ENCODE results near the gene TMEM126B. TPM values are rescaled to one million over a fixed set of nuclear protein-coding genes. Genes with fewer than 3 reads are reported as not detected.

The TMEM126B gene
- total and polyA plus RNA-seq, 2 donors (not counting 1 experiment from before 2014, with no cell fraction given): 21.7 to 38.5 TPM

GRCh38 chr11:85679576-85679975 lies 51.2 kb downstream of the TMEM126B start:
- no peak overlapping the region for H3K27ac Mint-ChIP-seq

GRCh38 chr11:85680897-85681296 lies 52.5 kb downstream of the TMEM126B start:
- CTCF ChIA-PET: no interaction called here
- no peak overlapping the region for H3K4me3 Mint-ChIP-seq
- Histone ChIP-seq H3K27me3 (replicated peaks in 1 of 4; ENCODE audit: control extremely low read depth in 1 of 4, control insufficient read depth in 3 of 4, insufficient read depth in 4 of 4, low read length in 3 of 4) (peaks cover 0 to 9% (median 0%) of the 10 kb centered on the region in 4 experiments), H4K20me1 (ENCODE audit: control insufficient read depth, insufficient read depth, low read length, poor library complexity, severe bottlenecking) (no peaks in the 10 kb centered on the region), H3K4me2 (replicated peaks; ENCODE audit: low read depth, low read length, poor library complexity, severe bottlenecking) (no peak overlapping the region), H3K79me2 (ENCODE audit: control insufficient read depth, insufficient read depth, low read length) (peaks cover 3% of the 10 kb centered on the region), H3K27ac (ENCODE audit: low read length in 2 of 2) (no peak overlapping the region), H3K9me3 (ENCODE audit: control extremely low read depth in 1 of 3, control insufficient read depth in 2 of 3, insufficient read depth in 1 of 3, low read length in 2 of 3) (no peaks in the 10 kb centered on the region), H3K36me3 (replicated peaks in 1 of 2; ENCODE audit: control extremely low read depth in 1 of 2, control insufficient read depth in 1 of 2, extremely low read depth in 1 of 2, insufficient read depth in 2 of 2, low read length in 1 of 2) (no peaks in the 10 kb centered on the region), H3K4me1 (ENCODE audit: control insufficient read depth in 2 of 2, insufficient read depth in 2 of 2, low read length in 2 of 2) (peaks cover 0 to 4% of the 10 kb centered on the region in 2 donors), H3K4me3 (ENCODE audit: control extremely low read depth in 1 of 5, extremely low read depth in 1 of 5, insufficient read depth in 1 of 5, low read depth in 2 of 5, low read length in 4 of 5) (no peak overlapping the region), H2AFZ (ENCODE audit: insufficient read depth, low read depth, low read length, poor library complexity, severe bottlenecking) (no peak overlapping the region), H3K9ac (ENCODE audit: low read length) (no peak overlapping the region)
- H3K4me1 Mint-ChIP-seq: peaks cover 17% of the 10 kb centered on the region
- POLR2A ChIA-PET: no interaction called here
- no peak overlapping the region for H3K27ac Mint-ChIP-seq
- intact Hi-C loops (cut with micrococcal nuclease): loop anchor here (5.0 kb wide), 1 partner anchor 54 kb away; the partner anchor contains the start of genes DLG2 and TMEM126B
- H3K9me3 Mint-ChIP-seq (ENCODE audit: insufficient read depth): no peaks in the 10 kb centered on the region
- H3K27me3 Mint-ChIP-seq: peaks cover 9% of the 10 kb centered on the region
- WGBS (ENCODE audit: insufficient coverage): 75% methylated on average over 1 of the region's 1 CpG
- TF ChIP-seq CTCF (IDR thresholded peaks at IDR 0.05) (no peak), EZH2 (IDR thresholded peaks at IDR 0.05; ENCODE audit: borderline replicate concordance, insufficient read depth, low read depth, low read length, poor library complexity, severe bottlenecking) (no peak)
- no peak for ATAC-seq (ENCODE audit: low read depth)
- no peak for DNase-seq

More at GRCh38 chr11:85679576-85679975, 51.2 kb downstream of the TMEM126B start:
- POLR2A ChIA-PET: interaction anchor here (0.5 kb wide), 1 partner anchor 31 kb away, joined by 8 read pairs; no protein-coding TSS in a partner anchor
- CTCF ChIA-PET: interaction anchor here (0.9 to 1.1 kb wide), 2 partner anchors 14 to 23 kb away, joined by 3 read pairs; partner anchors contain the start of gene CREBZF
- Histone ChIP-seq H3K9ac (ENCODE audit: low read length) (no peak overlapping the region), H3K79me2 (ENCODE audit: control insufficient read depth, insufficient read depth, low read length) (peaks cover 3% of the 10 kb centered on the region), H2AFZ (ENCODE audit: insufficient read depth, low read depth, low read length, poor library complexity, severe bottlenecking) (no peak overlapping the region), H3K27ac (ENCODE audit: low read length in 2 of 2) (no peak overlapping the region), H3K4me2 (replicated peaks; ENCODE audit: low read depth, low read length, poor library complexity, severe bottlenecking) (no peak overlapping the region), H3K9me3 (ENCODE audit: control extremely low read depth in 1 of 3, control insufficient read depth in 2 of 3, insufficient read depth in 1 of 3, low read length in 2 of 3) (no peaks in the 10 kb centered on the region), H3K4me3 (ENCODE audit: control extremely low read depth in 1 of 5, extremely low read depth in 1 of 5, insufficient read depth in 1 of 5, low read depth in 2 of 5, low read length in 4 of 5) (no peak overlapping the region), H3K4me1 (ENCODE audit: control insufficient read depth in 2 of 2, insufficient read depth in 2 of 2, low read length in 2 of 2) (peaks cover 0 to 4% of the 10 kb centered on the region in 2 donors), H4K20me1 (ENCODE audit: control insufficient read depth, insufficient read depth, low read length, poor library complexity, severe bottlenecking) (no peaks in the 10 kb centered on the region), H3K27me3 (replicated peaks in 1 of 4; ENCODE audit: control extremely low read depth in 1 of 4, control insufficient read depth in 3 of 4, insufficient read depth in 4 of 4, low read length in 3 of 4) (peaks cover 0 to 9% (median 0%) of the 10 kb centered on the region in 4 experiments), H3K36me3 (replicated peaks in 1 of 2; ENCODE audit: control extremely low read depth in 1 of 2, control insufficient read depth in 1 of 2, extremely low read depth in 1 of 2, insufficient read depth in 2 of 2, low read length in 1 of 2) (no peaks in the 10 kb centered on the region)
- ATAC-seq (ENCODE audit: low read depth) (no peak), DNase-seq (no peak)
- no peaks in the 10 kb centered on the region for H3K9me3 Mint-ChIP-seq (ENCODE audit: insufficient read depth)
- no peak overlapping the region for H3K4me3 Mint-ChIP-seq
- H3K27me3 Mint-ChIP-seq: peaks cover 9% of the 10 kb centered on the region
- intact Hi-C loops (cut with micrococcal nuclease): no loop called here
- H3K4me1 Mint-ChIP-seq: peaks cover 17% of the 10 kb centered on the region
- no CpG with 5 or more reads among the region's 4 CpGs for WGBS (ENCODE audit: insufficient coverage)
- TF ChIP-seq EZH2 (IDR thresholded peaks at IDR 0.05; ENCODE audit: borderline replicate concordance, insufficient read depth, low read depth, low read length, poor library complexity, severe bottlenecking) (no peak), CTCF (IDR thresholded peaks at IDR 0.05) (no peak)

All from B cell (primary cell).